CD4-positive, alpha-beta T cell treated with Interferon gamma for 1 hour (primary cell): ENCODE measurements around the gene UBE2L5.

Source experiments
- DNase-seq: peaks from one replicate; pipeline ENCODE4 v3.0.0-alpha.2; 2020

Gene UBE2L5

GRCh38 chr13:30406779-30407416 lies 15.4 kb upstream of the UBE2L5 start:
- DNase-seq: no peak

- peak; percentile 92 for DNase-seq
These were observed 13.8 kb upstream of the UBE2L5 start for GRCh38 chr13:30408319-30409101.

DNA sequence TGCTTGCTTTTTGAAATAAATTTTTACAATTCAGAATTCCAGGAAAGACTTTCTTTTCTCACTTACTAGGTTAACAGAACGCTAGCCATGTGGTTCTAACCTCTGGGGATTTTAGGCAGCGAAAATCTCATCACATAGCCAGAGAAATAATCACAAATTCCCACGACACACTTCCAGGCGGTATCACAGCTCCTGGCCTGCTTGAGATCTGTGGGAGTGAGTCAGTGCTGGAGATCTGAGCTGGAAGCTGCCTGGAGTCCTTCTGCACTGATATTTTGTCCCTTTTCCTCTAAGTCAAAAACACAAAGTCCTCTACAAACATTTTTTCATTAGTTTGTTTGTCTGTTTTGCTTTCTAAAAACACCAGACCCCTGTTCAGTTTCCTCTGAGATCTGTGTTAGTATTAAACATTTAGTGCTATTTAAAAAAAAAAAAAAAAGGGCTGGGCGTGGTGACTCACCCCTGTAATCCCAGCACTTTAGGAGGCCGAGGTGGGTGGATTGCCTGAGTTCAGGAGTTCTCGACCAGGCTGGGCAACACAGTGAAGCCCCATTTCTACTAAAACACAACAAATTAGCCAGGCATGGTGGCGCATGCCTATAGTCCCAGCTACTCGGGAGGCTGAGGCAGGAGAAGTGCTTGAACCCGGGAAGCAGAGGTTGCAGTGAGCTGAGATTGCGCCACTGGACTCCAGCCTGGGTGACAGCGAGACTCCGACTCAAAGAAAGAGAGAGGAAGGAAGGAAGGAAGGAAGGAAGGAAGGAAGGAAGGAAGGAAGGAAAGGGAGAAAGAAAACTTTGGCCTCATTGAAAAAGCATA lies 12.2 kb upstream of the UBE2L5 start:
- DNase-seq: no peak

DNA sequence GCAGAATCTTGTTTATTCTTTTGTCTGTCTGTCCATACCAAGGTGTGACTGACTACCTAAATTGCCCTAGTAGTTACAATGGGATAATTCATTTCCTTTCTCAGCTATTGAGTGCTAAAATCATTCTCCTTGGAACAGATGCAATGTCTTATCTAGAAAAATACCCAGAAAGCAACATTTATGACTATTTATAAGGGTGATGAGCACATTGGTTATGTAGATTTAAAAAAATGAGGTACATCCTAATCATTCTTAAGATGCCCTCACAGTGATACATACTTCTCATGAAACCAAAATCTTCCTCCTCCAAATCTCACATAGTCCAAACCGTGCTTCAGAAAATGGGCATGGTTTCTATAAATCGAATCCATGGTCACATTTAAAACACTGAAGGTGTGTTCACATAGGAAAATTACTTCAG lies 11.6 kb upstream of the UBE2L5 start:
- DNase-seq: no peak

- DNase-seq: no peak
These were observed 9.9 kb upstream of the UBE2L5 start for GRCh38 chr13:30412346-30412745.

GRCh38 chr13:30413842-30414241 lies 8.5 kb upstream of the UBE2L5 start:
- DNase-seq: no peak

GRCh38 chr13:30415430-30416030 lies 6.8 kb upstream of the UBE2L5 start:
- no peak for DNase-seq

- DNase-seq: no peak
These were observed 5.8 kb upstream of the UBE2L5 start for GRCh38 chr13:30416471-30416870.

- no peak for DNase-seq
These were observed 4.1 kb upstream of the UBE2L5 start for GRCh38 chr13:30418075-30418716.

- DNase-seq: no peak
These were observed 3.4 kb upstream of the UBE2L5 start for GRCh38 chr13:30418717-30419459.

- DNase-seq: peak; percentile 19
These were observed 920 bp upstream of the UBE2L5 start for GRCh38 chr13:30421093-30422053.

GRCh38 chr13:30423891-30424290 lies 1.6 kb downstream of the UBE2L5 start:
- DNase-seq: no peak

DNA sequence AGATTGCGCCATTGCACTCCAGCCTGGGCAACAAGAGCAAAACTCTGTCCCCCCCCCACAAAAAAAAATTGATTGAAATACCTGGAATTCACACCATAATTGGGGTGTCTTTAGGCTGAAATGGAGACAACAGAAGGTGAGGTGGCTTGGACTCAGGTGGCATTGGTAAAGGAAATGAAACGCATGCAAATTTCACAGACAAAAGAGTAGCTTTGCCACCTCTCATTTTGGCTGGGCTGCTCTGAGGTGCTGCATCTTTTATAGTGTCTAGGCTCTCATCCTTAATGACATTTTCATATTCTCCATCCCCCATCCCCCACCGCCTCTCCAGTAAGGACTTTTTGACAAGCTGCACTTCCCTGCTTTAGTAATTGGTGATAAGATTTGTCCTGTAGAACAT lies 6.9 kb downstream of the UBE2L5 start:
- no peak for DNase-seq

GRCh38 chr13:30429721-30430694 lies 7.7 kb downstream of the UBE2L5 start:
- DNase-seq: no peak

GRCh38 chr13:30431269-30431940 lies 9.1 kb downstream of the UBE2L5 start:
- DNase-seq: no peak

GRCh38 chr13:30435911-30436451 lies 13.7 kb downstream of the UBE2L5 start:
- no peak for DNase-seq

GRCh38 chr13:30437177-30437576 lies 14.9 kb downstream of the UBE2L5 start:
- DNase-seq: no peak

- DNase-seq: no peak
These were observed 16.0 kb downstream of the UBE2L5 start for GRCh38 chr13:30438286-30438685.
